Effector CD4-positive, alpha-beta T cell (primary cell): Measurements from ENCODE around the gene ANKRD36.
"Not testable (repeated sequence)": the region's sequence is repeated elsewhere in the genome, so short reads cannot be mapped to it uniquely, and the experiment has no call there.

Source experiments
- DNase-seq: peaks from one replicate; pipeline ENCODE4 v3.0.0-alpha.2; 2020

The ANKRD36 gene

GRCh38 chr2:97129090-97129489, 16.1 kb downstream of the ANKRD36 start:
- not testable (repeated sequence) for DNase-seq

- not testable (repeated sequence) for DNase-seq
These were observed 31.1 kb downstream of the ANKRD36 start for GRCh38 chr2:97144016-97144415.

- not testable (repeated sequence) for DNase-seq
These were observed 53.6 kb downstream of the ANKRD36 start for GRCh38 chr2:97166548-97166947.

GRCh38 chr2:97167938-97168337, 55.0 kb downstream of the ANKRD36 start:
- not testable (repeated sequence) for DNase-seq

GRCh38 chr2:97168583-97168982, 55.6 kb downstream of the ANKRD36 start:
- DNase-seq, result not testable (repeated sequence)

- not testable (repeated sequence) for DNase-seq
These were observed 67.4 kb downstream of the ANKRD36 start for GRCh38 chr2:97180391-97180790.

- not testable (repeated sequence) for DNase-seq
These were observed 82.4 kb downstream of the ANKRD36 start for GRCh38 chr2:97195349-97195748.

GRCh38 chr2:97197251-97197650, 84.3 kb downstream of the ANKRD36 start:
- not testable (repeated sequence) for DNase-seq

GRCh38 chr2:97200887-97201286, 87.9 kb downstream of the ANKRD36 start:
- DNase-seq, result not testable (repeated sequence)

GRCh38 chr2:97202643-97203250, 89.8 kb downstream of the ANKRD36 start:
- not testable (repeated sequence) for DNase-seq

GRCh38 chr2:97210325-97210724, 97.4 kb downstream of the ANKRD36 start:
- no peak for DNase-seq

GRCh38 chr2:97215025-97215424, 102.1 kb downstream of the ANKRD36 start:
- DNase-seq, result not testable (repeated sequence)

- not testable (repeated sequence) for DNase-seq
These were observed 118.1 kb downstream of the ANKRD36 start for GRCh38 chr2:97230848-97231585.

- not testable (repeated sequence) for DNase-seq
These were observed 120.0 kb downstream of the ANKRD36 start for GRCh38 chr2:97232981-97233380.

GRCh38 chr2:97233660-97234295, 120.8 kb downstream of the ANKRD36 start:
- DNase-seq, result not testable (repeated sequence)

GRCh38 chr2:97261192-97261591, 148.2 kb downstream of the ANKRD36 start:
- not testable (repeated sequence) for DNase-seq

GRCh38 chr2:97266449-97266848, 153.5 kb downstream of the ANKRD36 start:
- DNase-seq, result not testable (repeated sequence)

GRCh38 chr2:97267411-97268074, 154.6 kb downstream of the ANKRD36 start:
- DNase-seq, result no peak

GRCh38 chr2:97268075-97268591, 155.2 kb downstream of the ANKRD36 start:
- not testable (repeated sequence) for DNase-seq

GRCh38 chr2:97276232-97276798, 163.4 kb downstream of the ANKRD36 start:
- not testable (repeated sequence) for DNase-seq

GRCh38 chr2:97285187-97285586, 172.2 kb downstream of the ANKRD36 start:
- not testable (repeated sequence) for DNase-seq

GRCh38 chr2:97293687-97294086, 180.7 kb downstream of the ANKRD36 start:
- not testable (repeated sequence) for DNase-seq
